NCI-H510A (cell line): ENCODE results near the gene LLPH.

ENCODE experiments used
- DNase-seq: peaks from one replicate; lab custom pipeline; 2025; lab: John Stamatoyannopoulos, UW

Gene LLPH

DNA sequence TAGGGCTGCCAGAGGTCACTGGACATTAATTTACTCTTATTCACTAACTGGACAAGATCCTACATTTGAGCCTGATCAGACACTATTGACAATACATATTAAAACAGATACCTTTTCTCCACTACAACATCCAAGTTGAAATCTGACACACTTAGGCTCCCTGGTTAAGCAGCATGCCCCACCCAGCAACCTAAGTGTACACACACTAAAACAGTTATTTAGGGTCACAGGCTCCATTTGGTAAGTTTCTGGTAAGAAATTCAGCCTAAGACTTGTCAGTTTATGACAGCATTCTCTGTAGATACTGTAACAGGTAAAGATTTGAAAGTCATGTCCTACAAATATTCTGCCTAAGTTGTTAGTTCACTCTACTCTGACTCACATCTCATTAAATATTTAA lies 12.3 kb upstream of the LLPH start:
- no peak for DNase-seq

DNA sequence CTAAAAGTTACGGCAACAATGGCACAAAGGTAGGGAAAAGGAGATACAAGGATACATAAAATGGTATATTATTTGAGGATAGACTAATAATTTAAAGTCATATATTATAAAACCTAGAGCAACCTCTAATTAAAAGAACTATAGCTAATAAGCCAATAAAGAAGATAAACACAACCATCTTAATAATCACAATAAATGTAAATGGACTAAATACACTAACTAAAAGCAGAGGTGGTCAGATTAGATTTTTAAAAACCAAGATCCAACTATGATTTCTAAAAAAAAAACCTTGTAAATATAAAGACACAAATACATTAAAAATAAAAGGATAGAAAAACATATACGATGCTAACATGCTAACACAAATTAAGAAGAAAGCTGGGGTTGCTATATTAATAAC lies 10.7 kb upstream of the LLPH start:
- DNase-seq, result no peak

DNA sequence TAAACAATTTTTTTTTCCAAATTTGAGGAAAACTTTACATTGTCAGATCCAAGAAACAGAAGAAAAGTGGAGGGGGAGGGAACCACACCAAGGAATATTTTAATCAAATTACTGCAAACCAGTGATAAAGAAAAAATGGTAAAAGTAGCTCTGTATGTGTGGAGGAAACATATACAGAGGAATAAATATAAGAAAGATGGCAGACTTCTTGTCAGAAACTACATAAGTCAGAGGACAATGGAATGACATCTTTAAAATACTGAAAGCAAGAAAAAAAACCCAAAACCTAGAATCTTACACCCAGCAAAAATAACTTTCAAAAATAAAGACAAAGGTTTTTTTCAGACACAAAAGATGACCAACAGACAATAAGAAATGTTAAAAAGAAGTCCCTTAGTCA lies 10.2 kb upstream of the LLPH start:
- DNase-seq, result no peak

DNA sequence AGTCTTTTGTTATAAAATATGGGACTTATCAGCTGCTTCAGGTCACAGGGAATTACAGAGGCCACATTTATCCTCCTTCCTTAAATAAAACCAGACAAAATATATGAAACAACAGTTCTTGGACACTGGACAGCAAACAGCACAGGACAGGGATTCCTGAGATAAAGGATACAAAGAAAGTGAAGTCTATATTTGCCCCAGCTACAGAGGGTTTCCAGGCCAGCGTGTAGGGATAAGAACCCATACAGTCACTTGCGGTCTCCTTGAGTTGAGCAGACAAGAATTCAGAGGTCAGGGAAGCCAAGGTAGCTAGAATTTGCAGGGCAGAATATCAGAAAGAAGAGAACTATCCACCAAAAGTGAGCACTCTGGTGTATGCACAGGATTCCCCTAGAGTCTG lies 8.8 kb upstream of the LLPH start:
- DNase-seq, result no peak

DNA sequence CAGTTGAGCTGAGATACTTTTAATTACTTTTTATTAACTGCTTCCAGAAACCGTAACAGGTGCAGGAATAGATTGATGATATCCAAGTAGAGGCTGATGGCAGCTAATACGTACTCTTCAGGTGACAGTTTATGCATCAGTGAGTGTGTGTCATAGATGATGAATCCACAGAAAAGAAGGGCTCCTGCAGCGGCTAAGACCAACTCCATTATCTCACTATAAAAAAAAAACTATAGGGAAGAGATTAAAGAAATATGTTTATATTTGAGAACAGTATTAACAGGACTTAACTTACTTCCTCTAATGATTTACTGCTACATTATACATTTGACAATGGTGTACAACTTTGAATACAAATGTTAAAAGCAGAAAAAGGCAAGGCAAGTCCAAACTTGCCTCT lies 7.4 kb upstream of the LLPH start:
- no peak for DNase-seq

DNA sequence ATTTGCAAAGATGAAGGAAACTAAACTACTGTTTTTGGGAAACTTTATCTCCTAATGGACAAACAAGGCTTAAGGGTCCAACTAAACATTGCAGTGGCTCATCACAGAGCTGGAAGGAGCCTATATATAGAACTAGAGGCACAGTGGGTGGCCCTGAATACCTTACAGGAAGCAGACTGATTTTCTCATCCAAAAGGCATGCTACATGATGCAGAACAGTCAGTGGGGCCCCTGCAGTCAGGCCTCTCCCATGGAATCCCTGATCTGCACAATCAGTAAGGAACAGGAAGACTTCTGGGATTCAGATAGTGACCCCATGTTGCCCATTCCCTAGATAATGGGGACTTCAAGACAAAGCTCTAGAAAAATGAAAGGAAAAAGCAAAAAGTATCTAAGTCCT lies 1.9 kb upstream of the LLPH start:
- DNase-seq, result no peak

DNA sequence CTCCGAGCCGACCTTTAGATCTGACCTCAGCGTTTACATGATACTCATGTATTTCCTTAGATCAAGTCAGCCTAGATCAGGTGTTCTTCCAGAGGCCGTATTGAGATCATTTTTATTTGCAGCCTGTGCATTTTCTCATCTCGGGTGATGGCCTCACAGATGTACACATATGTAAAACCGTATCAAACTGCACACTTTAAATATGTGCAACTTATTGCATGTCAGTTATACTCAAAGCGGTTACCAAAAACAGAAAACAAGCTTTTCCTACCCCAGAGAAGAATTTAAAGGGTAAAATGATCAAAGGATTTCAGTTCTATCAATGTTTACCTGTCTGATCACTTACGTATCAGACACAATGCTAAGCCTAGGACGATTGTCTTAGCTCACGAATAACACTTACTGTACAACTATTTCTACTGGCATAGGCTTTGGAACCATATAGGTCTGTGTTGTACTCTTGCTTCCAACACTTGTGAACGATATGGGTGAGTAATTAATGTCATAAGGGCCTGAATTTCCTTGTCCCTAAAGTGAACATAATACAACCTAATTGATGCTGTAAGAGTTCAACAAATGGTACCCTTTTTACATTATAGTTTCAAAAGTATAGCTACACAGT lies 628 bp upstream of the LLPH start:
- no peak for DNase-seq

DNA sequence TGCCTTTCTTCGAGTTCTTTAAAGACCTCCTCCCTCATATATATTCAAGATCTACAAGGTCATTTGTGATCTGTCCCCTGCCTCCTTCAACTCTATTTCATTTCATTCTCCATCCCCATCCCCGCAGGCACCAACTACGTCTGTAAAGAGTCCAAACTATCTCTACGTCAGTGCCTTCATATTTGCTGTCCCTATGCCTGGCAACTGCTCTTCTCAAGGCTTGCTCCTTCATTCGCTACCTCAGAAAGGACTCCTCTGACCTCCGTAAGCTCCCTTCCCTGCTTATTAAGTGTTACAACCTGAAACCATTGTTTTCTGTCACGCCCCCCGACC lies 650 bp downstream of the LLPH start:
- DNase-seq, result no peak

DNA sequence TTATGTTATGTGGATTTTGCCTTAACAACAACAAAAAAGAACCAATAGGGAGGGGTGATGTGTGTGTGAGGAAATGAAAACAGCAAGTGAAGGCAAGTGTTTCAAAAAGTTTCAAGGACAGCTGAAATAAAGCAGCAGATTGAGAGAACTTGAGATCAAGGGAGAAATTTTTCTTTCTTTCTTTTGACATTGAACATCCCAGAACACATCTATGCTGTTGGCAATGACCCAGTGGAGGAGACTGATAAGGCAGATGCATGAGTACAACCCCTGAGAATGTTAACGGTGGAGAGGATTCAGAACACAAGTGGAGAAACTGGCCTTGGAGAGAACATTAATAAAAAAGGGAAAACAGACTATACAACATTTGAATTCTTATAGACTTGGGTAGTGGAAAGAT lies 2.9 kb downstream of the LLPH start:
- no peak for DNase-seq

DNA sequence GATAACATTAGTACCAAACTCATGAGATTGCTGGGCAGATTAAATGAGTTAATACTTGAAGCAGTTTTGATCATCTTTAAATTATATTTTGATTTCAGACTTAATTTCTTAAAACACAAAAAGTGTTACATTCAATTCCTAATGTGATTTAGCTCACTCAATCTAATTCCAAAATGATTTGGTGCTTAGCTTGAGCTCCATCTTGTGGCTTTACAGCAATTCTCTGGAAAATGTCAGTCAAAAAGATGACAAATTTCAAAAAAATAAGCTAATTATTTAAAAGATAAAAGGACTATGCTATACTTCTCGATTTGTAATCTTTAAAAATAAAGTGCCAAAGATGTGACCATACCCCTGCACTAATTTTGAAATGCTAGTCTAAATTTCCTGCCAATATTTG lies 10.1 kb downstream of the LLPH start:
- no peak for DNase-seq

DNA sequence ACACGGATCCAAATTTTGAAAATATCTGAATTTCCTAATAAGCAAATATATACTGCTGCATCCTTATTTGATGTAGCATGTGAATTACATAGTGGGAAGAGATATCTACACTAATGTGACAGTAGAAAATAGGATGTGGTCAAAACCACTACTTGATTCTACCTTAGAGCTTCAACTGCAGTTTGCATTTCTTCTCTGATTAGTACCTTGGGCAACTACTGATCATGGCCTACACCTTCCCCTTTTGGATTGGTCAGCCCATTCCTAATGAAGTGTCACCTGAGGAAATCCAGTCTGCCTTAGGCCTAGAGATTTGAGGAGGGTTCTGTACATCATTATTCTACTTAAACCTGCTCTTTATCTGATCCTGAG lies 10.7 kb downstream of the LLPH start:
- DNase-seq, result no peak

DNA sequence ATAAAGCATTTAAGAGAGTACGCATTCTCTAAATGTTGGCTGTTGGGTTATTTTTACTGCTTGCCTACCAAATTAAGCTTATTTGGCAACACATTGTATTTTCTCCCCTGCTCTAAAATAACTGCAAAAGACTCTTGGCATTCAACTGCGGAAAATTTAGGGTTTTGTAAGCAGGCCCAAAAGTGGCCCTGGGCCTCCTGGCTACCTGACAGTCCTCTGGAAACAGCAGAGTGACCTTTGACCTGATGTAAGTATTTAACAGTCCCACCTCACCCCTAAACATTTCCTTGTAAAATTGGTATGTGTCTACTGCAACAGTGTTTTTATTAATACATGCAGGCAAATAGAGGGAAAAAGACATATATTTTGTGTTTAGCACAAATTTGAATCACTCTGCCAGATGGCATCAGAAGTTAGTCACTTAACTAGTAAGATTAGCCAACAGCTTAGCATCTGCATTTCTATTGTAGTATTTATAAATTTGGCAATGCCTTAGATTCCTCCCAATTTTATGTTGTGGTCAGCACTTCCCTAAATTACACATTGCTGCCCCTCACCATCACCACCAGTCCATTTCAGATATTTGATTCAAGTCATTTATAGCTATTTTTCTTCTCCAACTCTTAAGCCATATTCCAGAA lies 11.2 kb downstream of the LLPH start:
- no peak for DNase-seq

DNA sequence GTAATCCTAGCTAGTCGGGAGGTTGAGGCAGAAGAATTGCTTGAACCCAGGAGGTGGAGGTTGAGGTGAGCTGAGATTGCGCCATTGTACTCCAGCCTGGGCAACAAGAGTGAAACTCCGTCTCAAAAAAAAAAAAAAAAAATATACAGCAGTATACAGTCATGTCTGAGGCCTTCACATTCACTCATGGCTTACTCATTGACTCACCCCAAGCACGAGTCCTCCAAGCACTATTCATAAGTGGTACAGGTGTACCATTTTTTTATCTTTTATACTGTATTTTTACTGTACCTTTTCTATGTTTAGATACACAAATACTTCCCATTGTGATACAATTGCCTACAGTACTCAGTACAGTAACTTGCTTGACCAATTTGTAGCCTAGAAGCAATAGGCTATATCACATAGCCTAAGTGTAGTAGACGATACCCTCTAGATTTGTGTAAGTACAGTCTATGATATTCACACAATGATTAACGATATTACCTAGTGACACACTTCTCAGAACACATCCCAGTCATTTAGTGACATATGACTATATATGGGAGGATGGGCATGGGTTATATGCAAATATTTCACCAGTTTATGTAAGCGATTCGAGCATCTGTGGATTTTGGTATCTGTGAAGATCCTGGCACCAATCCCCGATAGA lies 12.2 kb downstream of the LLPH start:
- DNase-seq, result no peak

DNA sequence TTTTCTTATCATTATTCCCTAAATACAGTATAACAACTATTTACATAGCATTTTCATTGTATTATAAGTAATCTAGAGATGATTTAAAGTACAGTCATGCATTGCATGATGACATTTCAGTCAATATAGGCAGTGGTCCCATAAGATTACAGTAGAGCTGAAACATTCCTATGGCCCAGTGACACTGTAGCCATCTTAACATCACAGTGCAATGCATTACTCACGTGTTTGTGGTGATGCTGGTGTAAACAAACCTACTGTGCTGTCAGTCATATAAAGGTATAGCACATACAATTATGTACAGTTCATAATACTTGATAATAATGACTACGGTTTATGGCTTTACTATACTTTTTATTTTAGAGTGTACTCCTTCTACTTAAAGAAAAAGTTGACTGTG lies 13.3 kb downstream of the LLPH start:
- DNase-seq, result no peak

DNA sequence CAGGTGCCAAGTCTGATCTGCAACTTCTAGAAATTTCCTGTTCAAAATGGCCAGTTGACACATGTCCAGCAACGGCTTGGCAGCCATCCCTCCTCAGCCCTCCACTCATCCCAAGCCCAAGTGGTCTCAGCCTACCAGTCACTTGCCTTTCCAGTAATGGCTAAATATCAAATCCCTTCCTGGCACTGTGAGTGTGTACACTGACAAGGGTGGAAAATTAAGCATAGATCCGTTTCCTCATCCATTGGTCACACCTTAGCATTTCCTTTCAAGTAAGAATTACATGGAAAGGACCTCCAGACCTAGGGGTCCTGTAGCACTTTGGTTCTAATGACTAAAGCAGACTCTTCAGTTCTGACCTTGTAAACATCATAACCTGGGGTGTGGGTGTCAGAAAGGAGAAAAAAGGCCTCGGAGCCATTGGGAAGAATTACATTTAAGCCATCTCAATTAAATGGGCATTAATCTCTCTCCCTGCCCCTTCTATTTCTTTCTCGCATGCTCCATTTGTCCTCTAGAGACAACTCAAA lies 15.4 kb downstream of the LLPH start:
- no peak for DNase-seq

DNA sequence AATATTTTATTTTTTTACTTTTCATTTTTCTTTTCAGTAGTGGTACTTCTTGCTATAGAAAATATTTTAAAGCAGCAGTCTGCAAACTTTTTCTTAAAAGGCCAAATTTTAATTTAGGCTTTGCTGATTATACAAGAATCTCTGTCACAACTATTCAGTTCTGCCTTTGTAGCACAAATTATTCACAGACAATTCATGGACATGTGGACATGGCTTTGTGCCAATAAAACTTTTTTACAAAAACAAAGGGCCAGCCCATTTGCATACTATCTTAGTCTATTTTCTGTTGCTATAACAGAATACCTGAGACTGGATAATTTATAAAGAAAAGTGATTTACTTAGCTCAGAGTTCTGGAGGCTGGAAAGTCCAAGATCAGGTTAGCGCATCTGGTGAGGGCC lies 17.1 kb downstream of the LLPH start:
- no peak for DNase-seq

DNA sequence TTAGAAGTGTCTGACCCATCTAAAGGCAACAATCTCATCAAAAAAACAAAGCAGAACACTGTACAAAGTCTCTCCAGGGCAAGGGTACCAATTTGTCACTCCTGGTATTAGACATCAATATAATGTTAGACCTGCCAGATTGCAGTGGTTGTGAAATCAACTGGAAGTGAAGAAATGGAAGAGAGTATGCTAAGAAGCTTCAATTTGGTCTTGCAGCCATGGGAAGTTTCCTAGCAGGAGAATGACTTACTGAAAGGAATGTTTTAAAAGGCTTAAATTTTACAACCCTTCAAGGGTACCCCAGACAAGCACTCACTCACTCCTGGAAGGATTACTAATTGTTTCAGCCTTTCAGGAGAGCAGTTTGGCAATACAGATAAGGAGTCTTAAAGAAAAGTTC lies 18.9 kb downstream of the LLPH start:
- DNase-seq, result no peak

DNA sequence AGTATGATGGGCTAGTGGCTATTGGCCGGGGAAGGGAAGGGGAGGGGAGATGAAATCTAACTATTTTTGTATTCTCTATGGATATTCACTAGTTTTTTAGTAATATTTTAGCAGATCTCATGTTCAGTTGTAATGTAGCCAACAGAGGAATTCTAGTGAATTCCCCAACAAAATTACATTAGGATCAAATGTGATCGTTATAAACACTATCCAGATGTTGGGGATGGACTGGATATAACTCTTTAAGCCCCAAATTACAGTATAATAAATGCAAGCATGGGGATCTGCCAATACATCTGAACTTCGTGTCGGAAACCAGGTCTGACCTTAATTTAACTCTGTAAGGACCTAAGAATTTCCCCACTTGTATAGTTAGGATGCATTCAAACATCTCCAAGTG lies 21.5 kb downstream of the LLPH start:
- DNase-seq, result no peak

DNA sequence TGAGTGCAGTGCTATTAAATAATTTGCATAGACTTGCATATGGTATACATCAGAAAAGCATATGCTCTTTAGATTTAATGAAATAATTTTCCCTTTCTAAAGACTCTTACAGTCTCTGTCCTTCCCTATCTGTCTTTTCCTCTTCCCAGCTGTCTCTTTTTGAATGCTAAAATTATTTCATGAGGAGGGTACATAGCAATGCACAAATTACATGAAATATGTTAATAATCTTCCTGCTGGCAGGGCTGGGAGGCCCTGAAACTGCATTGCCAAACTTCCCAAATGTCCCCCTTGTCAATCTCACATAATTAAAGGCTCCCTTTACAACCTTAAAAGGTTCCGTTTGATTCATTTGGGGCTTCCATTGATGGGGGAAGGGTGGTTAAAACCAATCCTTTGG lies 22.2 kb downstream of the LLPH start:
- DNase-seq, result no peak

DNA sequence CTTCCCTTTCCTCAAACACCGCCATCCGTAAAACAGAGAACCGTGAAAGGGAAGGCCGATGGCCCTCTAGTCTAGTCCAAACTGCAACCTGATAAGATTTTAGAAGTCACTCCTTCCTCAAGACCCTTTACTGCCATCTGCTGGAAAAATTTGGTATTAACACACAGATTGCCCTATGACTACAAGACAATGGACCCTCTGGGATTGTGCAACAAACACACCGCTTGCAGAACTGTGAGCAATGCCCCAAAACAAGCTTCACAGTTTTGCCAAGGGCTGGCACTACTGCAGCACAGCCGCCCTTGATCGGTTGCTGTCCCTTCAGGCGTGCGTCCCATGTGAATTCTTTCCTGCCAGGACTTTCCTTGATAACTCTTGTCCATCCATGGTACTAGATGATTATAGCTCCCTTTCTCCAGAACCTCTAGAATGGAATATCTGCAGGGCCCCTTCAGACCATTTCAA lies 23.1 kb downstream of the LLPH start:
- DNase-seq, result peak; percentile 32

DNA sequence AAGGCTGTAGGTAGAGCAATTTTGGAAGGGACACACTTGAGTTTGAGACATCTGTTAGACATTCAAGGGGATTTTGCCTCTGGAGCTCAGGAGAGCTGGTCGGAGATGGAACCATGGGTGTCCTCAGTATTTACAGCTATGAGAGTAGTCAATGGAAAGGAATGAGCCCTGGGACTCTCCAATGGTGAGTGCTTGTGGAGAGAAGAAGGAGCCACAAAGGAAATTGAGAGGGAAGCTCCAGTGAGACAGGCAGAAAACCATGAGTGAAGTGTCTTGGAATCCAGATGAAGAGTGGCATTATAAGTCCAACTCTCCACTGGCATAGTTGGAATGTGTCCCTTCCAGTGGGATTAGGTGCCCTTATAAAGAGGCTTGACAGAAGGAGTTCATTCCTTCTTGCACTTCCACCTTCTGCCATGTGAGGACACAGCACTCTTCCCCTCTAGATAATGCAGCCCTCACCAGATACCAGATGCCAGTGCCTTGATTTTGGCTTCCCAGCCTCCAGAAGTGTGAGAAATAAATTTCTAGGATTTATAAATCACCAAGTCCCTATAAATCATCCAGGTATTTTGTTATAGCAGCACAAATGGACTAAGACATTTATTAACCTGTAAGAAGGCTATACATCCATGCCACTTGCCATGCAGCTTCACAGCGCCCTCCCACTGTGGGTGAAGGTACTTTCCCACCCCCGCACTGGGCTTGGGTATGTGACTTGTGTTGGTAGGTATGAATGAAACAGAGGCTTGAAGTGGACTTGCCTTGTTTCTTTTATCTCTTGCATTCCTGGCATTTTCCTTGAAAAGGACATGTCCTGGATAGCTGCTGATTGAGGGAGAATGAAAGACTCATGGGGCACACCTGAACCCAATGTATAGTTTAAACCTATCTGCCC lies 27.3 kb downstream of the LLPH start:
- DNase-seq, result no peak

DNA sequence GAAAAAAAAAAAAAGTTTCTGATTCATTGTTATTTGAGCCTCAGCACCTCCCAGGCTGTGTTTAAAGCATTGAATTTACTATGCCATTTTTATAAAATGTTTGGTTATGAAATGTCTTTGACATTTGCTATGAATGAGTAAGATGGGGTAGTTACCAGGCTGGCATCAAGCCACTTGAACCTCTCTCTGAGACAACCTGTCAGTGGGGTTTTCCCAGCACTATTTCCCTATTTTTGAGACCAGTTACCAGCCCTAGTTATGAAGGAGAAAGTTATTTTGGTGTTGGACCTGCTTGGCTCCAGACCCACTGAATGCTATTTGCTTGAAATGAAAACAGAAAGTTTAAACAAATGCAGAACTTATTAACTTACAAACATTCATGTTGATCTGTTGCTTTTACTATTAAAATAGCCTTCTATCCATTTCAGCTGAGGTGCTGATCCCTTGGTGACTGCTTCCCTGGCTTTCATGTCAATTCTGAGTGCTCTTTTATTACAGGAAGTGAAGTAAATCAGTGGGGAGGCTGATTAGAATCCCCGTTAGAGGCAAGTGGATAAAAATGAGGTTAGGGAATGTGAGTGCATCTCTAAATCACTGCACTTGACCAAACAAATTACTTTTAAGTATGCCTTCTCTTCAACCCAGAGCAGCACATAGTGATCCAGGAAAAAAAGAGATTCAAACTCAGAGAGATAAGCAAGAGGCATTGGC lies 37.8 kb downstream of the LLPH start:
- DNase-seq, result no peak
